ENCODE results near the gene KPNB1.
A peak's percentile ranks its signal among the peaks of the same experiment; 100 is the strongest.

KPNB1 gene

GRCh38 chr17:47716375-47716774, 66.7 kb downstream of the KPNB1 start:
- DNase-seq (ENCODE audit: low read depth in 2 of 2) = no peak
- H3K4me3 ChIP-seq (replicated peaks in 1 of 2; ENCODE audit: low read depth in 2 of 2, low read length in 2 of 2) = no peak overlapping the region
- TF ChIP-seq CTCF (IDR thresholded peaks at IDR 0.05; ENCODE audit: low read depth, low read length) = no peak

GRCh38 chr17:47717261-47717697, 67.6 kb downstream of the KPNB1 start:
- peak; percentile 47 for TF ChIP-seq CTCF (IDR thresholded peaks at IDR 0.05; ENCODE audit: low read depth, low read length)
- DNase-seq (ENCODE audit: low read depth in 2 of 2) = no peak
- no peak overlapping the region for H3K4me3 ChIP-seq (replicated peaks in 1 of 2; ENCODE audit: low read depth in 2 of 2, low read length in 2 of 2)

- no peak overlapping the region for H3K4me3 ChIP-seq (replicated peaks in 1 of 2; ENCODE audit: low read depth in 2 of 2, low read length in 2 of 2)
- DNase-seq (ENCODE audit: low read depth in 2 of 2) = no peak
- no peak for TF ChIP-seq CTCF (IDR thresholded peaks at IDR 0.05; ENCODE audit: low read depth, low read length)
Observed at GRCh38 chr17:47717979-47718621, 68.4 kb downstream of the KPNB1 start.

- no peak for TF ChIP-seq CTCF (IDR thresholded peaks at IDR 0.05; ENCODE audit: low read depth, low read length)
- no peak overlapping the region for H3K4me3 ChIP-seq (replicated peaks in 1 of 2; ENCODE audit: low read depth in 2 of 2, low read length in 2 of 2)
- no peak for DNase-seq (ENCODE audit: low read depth in 2 of 2)
Observed at GRCh38 chr17:47718634-47719405, 69.1 kb downstream of the KPNB1 start.

GRCh38 chr17:47719411-47720152, 69.9 kb downstream of the KPNB1 start:
- peak in 1 of 2 donors; percentile 66 for DNase-seq (ENCODE audit: low read depth in 2 of 2)
- no peak for TF ChIP-seq CTCF (IDR thresholded peaks at IDR 0.05; ENCODE audit: low read depth, low read length)
- no peak overlapping the region for H3K4me3 ChIP-seq (replicated peaks in 1 of 2; ENCODE audit: low read depth in 2 of 2, low read length in 2 of 2)

GRCh38 chr17:47720196-47720595, 70.5 kb downstream of the KPNB1 start:
- H3K4me3 ChIP-seq (replicated peaks in 1 of 2; ENCODE audit: low read depth in 2 of 2, low read length in 2 of 2) = no peak overlapping the region
- TF ChIP-seq CTCF (IDR thresholded peaks at IDR 0.05; ENCODE audit: low read depth, low read length) = no peak
- DNase-seq (ENCODE audit: low read depth in 2 of 2) = no peak

Measured in cardiac fibroblast (primary cell).